PC-9 (cell line): ENCODE measurements around the gene PRDX3. TPM values are rescaled to one million over a fixed set of nuclear protein-coding genes. Genes with fewer than 3 reads are reported as not detected.

Experiments
- BruUV-seq: library from RNA; stranded (reverse); fragments of 400-500 nt; replicated peaks from 2 replicates; lab custom pipeline; 2021; lab: Mats Ljungman, UMichigan
- CTCF ChIA-PET: fragments of 300-600 bp; sonication (Branson Sonifier 250); formaldehyde crosslinking; loops from one replicate; lab custom pipeline; 2022; ENCODE audit warnings: antibody characterized with exemption; lab: Charles Lee
- POLR2A ChIA-PET: fragments of 300-600 bp; sonication (Branson Sonifier 250); formaldehyde crosslinking; loops from one replicate; lab custom pipeline; 2022; ENCODE audit warnings: antibody characterized with exemption; ENCODE audit not compliant: unreplicated experiment; lab: Charles Lee
- DNase-seq, 2 experiments: peaks; one replicate each; pipeline versions ENCODE4 v3.0.0 to v3.0.0-alpha.2; 2015 to 2022; ENCODE audit warnings: mixed read lengths in 1 of 2
- H2AFZ ChIP-seq: fragments of 200-600 bp; sonication (generic); 2 replicates; pipeline ENCODE4 v1.8.1; 2017; ENCODE audit warnings: antibody characterized with exemption
- H3F3A ChIP-seq: fragments of 200-600 bp; sonication (generic); 2 replicates; pipeline ENCODE4 v1.8.1; 2017; ENCODE audit warnings: antibody characterized with exemption, mild to moderate bottlenecking, low read depth; ENCODE audit not compliant: insufficient read depth
- H3K27ac ChIP-seq: fragments of 200-600 bp; sonication (generic); 2 replicates; pipeline ENCODE4 v1.6.1; 2016; ENCODE audit warnings: mixed run types
- H3K27me3 ChIP-seq: fragments of 200-600 bp; sonication (generic); 2 replicates; pipeline ENCODE4 v1.6.1; 2016; ENCODE audit warnings: low read depth, mixed run types; ENCODE audit not compliant: insufficient read depth
- H3K36me3 ChIP-seq: fragments of 200-600 bp; sonication (generic); 2 replicates; pipeline ENCODE4 v1.6.1; 2016; ENCODE audit warnings: low read depth, mixed run types
- H3K4me1 ChIP-seq: fragments of 200-600 bp; sonication (generic); replicated peaks from 2 replicates; pipeline ENCODE4 v1.6.1; 2016; ENCODE audit warnings: mixed run types; ENCODE audit not compliant: insufficient read depth
- H3K4me2 ChIP-seq: fragments of 200-600 bp; sonication (generic); 2 replicates; pipeline ENCODE4 v1.6.1; 2017; ENCODE audit warnings: mixed run types
- H3K4me3 ChIP-seq: fragments of 200-600 bp; sonication (generic); 2 replicates; pipeline ENCODE4 v1.6.1; 2016; ENCODE audit warnings: mixed run types
- H3K79me2 ChIP-seq: fragments of 200-600 bp; sonication (generic); 2 replicates; pipeline ENCODE4 v1.6.1; 2017; ENCODE audit warnings: low read depth, mixed run types
- H3K9me2 ChIP-seq: fragments of 200-600 bp; sonication (generic); 2 replicates; pipeline ENCODE4 v1.8.1; 2017; ENCODE audit warnings: mild to moderate bottlenecking; ENCODE audit not compliant: insufficient read depth
- H3K9me3 ChIP-seq: fragments of 200-600 bp; sonication (generic); 2 replicates; pipeline ENCODE4 v1.8.1; 2016; ENCODE audit warnings: low read depth; ENCODE audit not compliant: insufficient read depth
- H4K20me1 ChIP-seq: fragments of 200-600 bp; sonication (generic); 2 replicates; pipeline ENCODE4 v1.8.1; 2017; ENCODE audit not compliant: insufficient read depth
- EZH2 ChIP-seq: fragments of 200-600 bp; sonication (generic); IDR thresholded peaks from 2 replicates; pipeline ENCODE4 v1.8.0; 2017; ENCODE audit warnings: antibody characterized with exemption, low read depth
- intact Hi-C: fragments of 100-400 bp; cut with micrococcal nuclease; formaldehyde crosslinking; loops from one replicate; pipeline ENCODE4 v1.10.0; 2022; ENCODE audit not compliant: unreplicated experiment
- total RNA-seq: library from RNA; stranded (reverse); gene quantifications from 2 replicates; pipeline ENCODE4 v1.2.3, GENCODE V29; 2021
- TF ChIP-seq, protein P1 (sequence below): fragments of 200-600 bp; sonication (generic); conservative IDR thresholded peaks from 2 replicates; pipeline ENCODE4 v1.6.1; 2017; ENCODE audit warnings: mixed run types, antibody characterized with exemption, mild to moderate bottlenecking, moderate library complexity

Gene PRDX3
- total RNA-seq, 1 experiment from 2014 or later = 144 TPM

GRCh38 chr10:119125942-119126341 lies 52.7 kb downstream of the PRDX3 start:
- Histone ChIP-seq H3K9me2 (no peaks in the 10 kb centered on the region), H3K27ac (no peak overlapping the region), H3K27me3 (no peaks in the 10 kb centered on the region), H2AFZ (no peak overlapping the region), H3F3A (no peaks in the 10 kb centered on the region), H3K4me1 (no peaks in the 10 kb centered on the region), H3K4me3 (no peak overlapping the region), H3K4me2 (no peak overlapping the region), H3K36me3 (no peaks in the 10 kb centered on the region), H3K79me2 (no peaks in the 10 kb centered on the region), H4K20me1 (no peaks in the 10 kb centered on the region), H3K9me3 (no peaks in the 10 kb centered on the region)
- BruUV-seq = no TSS peak
- ChIA-PET CTCF (no interaction called here), POLR2A (no interaction called here)
- intact Hi-C loops = no loop called here
- TF ChIP-seq EZH2 = no peak
- TF ChIP-seq, protein P1, sequence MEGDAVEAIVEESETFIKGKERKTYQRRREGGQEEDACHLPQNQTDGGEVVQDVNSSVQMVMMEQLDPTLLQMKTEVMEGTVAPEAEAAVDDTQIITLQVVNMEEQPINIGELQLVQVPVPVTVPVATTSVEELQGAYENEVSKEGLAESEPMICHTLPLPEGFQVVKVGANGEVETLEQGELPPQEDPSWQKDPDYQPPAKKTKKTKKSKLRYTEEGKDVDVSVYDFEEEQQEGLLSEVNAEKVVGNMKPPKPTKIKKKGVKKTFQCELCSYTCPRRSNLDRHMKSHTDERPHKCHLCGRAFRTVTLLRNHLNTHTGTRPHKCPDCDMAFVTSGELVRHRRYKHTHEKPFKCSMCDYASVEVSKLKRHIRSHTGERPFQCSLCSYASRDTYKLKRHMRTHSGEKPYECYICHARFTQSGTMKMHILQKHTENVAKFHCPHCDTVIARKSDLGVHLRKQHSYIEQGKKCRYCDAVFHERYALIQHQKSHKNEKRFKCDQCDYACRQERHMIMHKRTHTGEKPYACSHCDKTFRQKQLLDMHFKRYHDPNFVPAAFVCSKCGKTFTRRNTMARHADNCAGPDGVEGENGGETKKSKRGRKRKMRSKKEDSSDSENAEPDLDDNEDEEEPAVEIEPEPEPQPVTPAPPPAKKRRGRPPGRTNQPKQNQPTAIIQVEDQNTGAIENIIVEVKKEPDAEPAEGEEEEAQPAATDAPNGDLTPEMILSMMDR = no peak
- DNase-seq = no peak

GRCh38 chr10:119120875-119121274 lies 57.7 kb downstream of the PRDX3 start:
- Histone ChIP-seq H3K9me2 (no peaks in the 10 kb centered on the region), H3K4me2 (no peak overlapping the region), H3K9me3 (no peaks in the 10 kb centered on the region), H3K27me3 (no peaks in the 10 kb centered on the region), H3K79me2 (no peaks in the 10 kb centered on the region), H3K27ac (no peak overlapping the region), H3F3A (no peaks in the 10 kb centered on the region), H2AFZ (no peak overlapping the region), H3K36me3 (no peaks in the 10 kb centered on the region), H3K4me1 (no peaks in the 10 kb centered on the region), H4K20me1 (no peaks in the 10 kb centered on the region), H3K4me3 (no peak overlapping the region)
- no peak for DNase-seq
- ChIA-PET CTCF (interaction anchor here (0.7 kb wide), 1 partner anchor 17 kb away, joined by 27 read pairs; the partner anchor contains the start of gene DENND10), POLR2A (no interaction called here)
- TF ChIP-seq, protein P1 = no peak
- no peak for TF ChIP-seq EZH2
- intact Hi-C loops = no loop called here
- no TSS peak for BruUV-seq

- DNase-seq = no peak
- Histone ChIP-seq H3K36me3 (no peaks in the 10 kb centered on the region), H3K9me2 (no peaks in the 10 kb centered on the region), H3K4me3 (no peak overlapping the region), H3F3A (no peaks in the 10 kb centered on the region), H3K9me3 (no peaks in the 10 kb centered on the region), H3K4me1 (no peaks in the 10 kb centered on the region), H3K27me3 (no peaks in the 10 kb centered on the region), H3K27ac (no peak overlapping the region), H4K20me1 (no peaks in the 10 kb centered on the region), H2AFZ (no peak overlapping the region), H3K4me2 (no peak overlapping the region), H3K79me2 (no peaks in the 10 kb centered on the region)
- intact Hi-C loops = no loop called here
- CTCF ChIA-PET = no interaction called here
- BruUV-seq = no TSS peak
- TF ChIP-seq, protein P1 = no peak
- no peak for TF ChIP-seq EZH2
- POLR2A ChIA-PET = no interaction called here
Observed at GRCh38 chr10:119120413-119120867, 58.2 kb downstream of the PRDX3 start.
